Upper lobe of left lung (tissue), 4 donors: Measurements from ENCODE around the gene WDR90.

Source experiments
- CTCF ChIP-seq, 6 experiments: fragments of 450-650 bp in 4 of 6; fragments of 200-600 bp in 2 of 6; sonication (generic) in 2 of 6; IDR thresholded peaks; one replicate each; pipeline ENCODE4 v1.5.1; 2016 to 2019; ENCODE audit warnings: antibody characterized with exemption in 6 of 6
- POLR2A ChIP-seq, 4 donors: fragments of 450-650 bp; IDR thresholded peaks; one replicate each; pipeline ENCODE4 v1.5.1; 2016 to 2017; ENCODE audit warnings: antibody characterized with exemption in 4 of 4, mild to moderate bottlenecking in 2 of 4

GRCh38 chr16:645852-646678, 3.1 kb upstream of the WDR90 start:
- TF ChIP-seq CTCF (IDR thresholded peaks at IDR 0.05): no peak
- no peak for TF ChIP-seq POLR2A (IDR thresholded peaks at IDR 0.05)
